Loucy (cell line): ENCODE data around the gene AGPAT2.

Source experiments
- H2AFZ ChIP-seq: fragments of 200-600 bp; sonication (generic); 2 replicates; pipeline ENCODE4 v1.6.0; 2016; ENCODE audit warnings: antibody characterized with exemption, mild to moderate bottlenecking, low read length, moderate library complexity
- H3F3A ChIP-seq: fragments of 200-600 bp; 2 replicates; pipeline ENCODE4 v1.6.0; 2016; ENCODE audit warnings: antibody characterized with exemption, low read depth, mild to moderate bottlenecking
- H3K27me3 ChIP-seq: fragments of 200-600 bp; sonication (generic); 2 replicates; pipeline ENCODE4 v1.6.1; 2014; ENCODE audit warnings: low read length, mild to moderate bottlenecking; ENCODE audit not compliant: insufficient read depth, poor library complexity, severe bottlenecking
- H3K36me3 ChIP-seq: fragments of 200-600 bp; sonication (generic); 2 replicates; pipeline ENCODE4 v1.6.1; 2016; ENCODE audit warnings: low read length; ENCODE audit not compliant: insufficient read depth
- H3K4me1 ChIP-seq: fragments of 200-600 bp; sonication (generic); 2 replicates; pipeline ENCODE4 v1.5.1; 2014; ENCODE audit warnings: low read length, mild to moderate bottlenecking; ENCODE audit not compliant: insufficient read depth, poor library complexity, severe bottlenecking
- H3K4me2 ChIP-seq: fragments of 200-600 bp; sonication (generic); 2 replicates; pipeline ENCODE4 v1.6.0; 2014; ENCODE audit warnings: antibody characterized with exemption, low read length, low read depth, mild to moderate bottlenecking; ENCODE audit not compliant: poor library complexity, severe bottlenecking
- H3K4me3 ChIP-seq: fragments of 200-600 bp; sonication (generic); 2 replicates; pipeline ENCODE4 v1.5.1; 2014; ENCODE audit warnings: low read length, mild to moderate bottlenecking, mixed read lengths; ENCODE audit not compliant: poor library complexity, severe bottlenecking
- H3K79me2 ChIP-seq: fragments of 200-600 bp; sonication (generic); 2 replicates; pipeline ENCODE4 v1.6.1; 2014; ENCODE audit warnings: low read length; ENCODE audit not compliant: insufficient read depth
- H3K9ac ChIP-seq: fragments of 200-600 bp; sonication (generic); 2 replicates; pipeline ENCODE4 v1.6.0; 2014; ENCODE audit warnings: mild to moderate bottlenecking, low read depth, low read length, moderate library complexity; ENCODE audit not compliant: poor library complexity, severe bottlenecking
- H3K9me2 ChIP-seq: fragments of 200-600 bp; sonication (generic); replicated peaks from 2 replicates; pipeline ENCODE4 v1.6.1; 2016; ENCODE audit warnings: low read depth, low read length, mixed read lengths
- H3K9me3 ChIP-seq: fragments of 200-600 bp; sonication (generic); 2 replicates; pipeline ENCODE4 v1.6.1; 2014; ENCODE audit warnings: mild to moderate bottlenecking, antibody characterized with exemption, low read length, low read depth; ENCODE audit not compliant: insufficient read depth
- H4K20me1 ChIP-seq: fragments of 200-600 bp; sonication (generic); 2 replicates; pipeline ENCODE4 v1.6.0; 2014; ENCODE audit warnings: antibody characterized with exemption, low read length, mild to moderate bottlenecking; ENCODE audit not compliant: insufficient read depth, poor library complexity, severe bottlenecking
- CTCF ChIP-seq: fragments of 200-600 bp; sonication (generic); conservative IDR thresholded peaks from 2 replicates; pipeline ENCODE4 v1.5.1; 2014; ENCODE audit warnings: mild to moderate bottlenecking, antibody characterized with exemption, low read length
- EZH2phosphoT487 ChIP-seq: fragments of 200-600 bp; IDR thresholded peaks from 2 replicates; pipeline ENCODE4 v1.6.1; 2018; ENCODE audit warnings: antibody characterized with exemption, mild to moderate bottlenecking, moderate library complexity, borderline replicate concordance

Gene AGPAT2

GRCh38 chr9:136673975-136674785 lies 13.1 kb downstream of the AGPAT2 start:
- no peaks in the 10 kb centered on the region for H3K4me1 ChIP-seq
- H3K4me2 ChIP-seq = no peak overlapping the region
- no peak overlapping the region for H3K4me3 ChIP-seq
- no peak overlapping the region for H2AFZ ChIP-seq
- no peak for TF ChIP-seq EZH2phosphoT487
- TF ChIP-seq CTCF = no peak
- no peaks in the 10 kb centered on the region for H3K9me3 ChIP-seq
- no peaks in the 10 kb centered on the region for H3K27me3 ChIP-seq
- no peaks in the 10 kb centered on the region for H3K79me2 ChIP-seq
- H3K9ac ChIP-seq = no peak overlapping the region
- H4K20me1 ChIP-seq = no peaks in the 10 kb centered on the region
- H3F3A ChIP-seq = no peaks in the 10 kb centered on the region
- H3K36me3 ChIP-seq = peaks cover 10% of the 10 kb centered on the region; the same call in 1 of the 2 replicates
- H3K9me2 ChIP-seq = no peaks in the 10 kb centered on the region

GRCh38 chr9:136673088-136673974 lies 13.9 kb downstream of the AGPAT2 start:
- Histone ChIP-seq H3K36me3 (peaks cover 10% of the 10 kb centered on the region; the same call in 1 of the 2 replicates), H3K4me2 (no peak overlapping the region), H3K9me2 (no peaks in the 10 kb centered on the region), H4K20me1 (no peaks in the 10 kb centered on the region), H3K9ac (no peak overlapping the region), H2AFZ (no peak overlapping the region), H3K27me3 (no peaks in the 10 kb centered on the region), H3K9me3 (no peaks in the 10 kb centered on the region), H3K4me3 (no peak overlapping the region), H3F3A (no peaks in the 10 kb centered on the region), H3K79me2 (no peaks in the 10 kb centered on the region), H3K4me1 (no peaks in the 10 kb centered on the region)
- TF ChIP-seq CTCF (no peak), EZH2phosphoT487 (no peak)

GRCh38 chr9:136672431-136673087 lies 14.7 kb downstream of the AGPAT2 start:
- no peaks in the 10 kb centered on the region for H3K27me3 ChIP-seq
- H3K36me3 ChIP-seq = peaks cover 10% of the 10 kb centered on the region; the same call in 1 of the 2 replicates
- no peak overlapping the region for H3K4me3 ChIP-seq
- H3F3A ChIP-seq = no peaks in the 10 kb centered on the region
- no peak for TF ChIP-seq EZH2phosphoT487
- TF ChIP-seq CTCF = no peak
- H3K9me3 ChIP-seq = no peaks in the 10 kb centered on the region
- H2AFZ ChIP-seq = no peak overlapping the region
- H3K4me1 ChIP-seq = no peaks in the 10 kb centered on the region
- no peaks in the 10 kb centered on the region for H4K20me1 ChIP-seq
- H3K79me2 ChIP-seq = no peaks in the 10 kb centered on the region
- H3K9me2 ChIP-seq = no peaks in the 10 kb centered on the region
- no peak overlapping the region for H3K4me2 ChIP-seq
- H3K9ac ChIP-seq = no peak overlapping the region
